KMS-11 (cell line): ENCODE measurements around the gene CPNE8.

Experiments used
- H2AFZ ChIP-seq: fragments of 200-600 bp; sonication (generic); 2 replicates; pipeline ENCODE4 v1.6.1; 2016; ENCODE audit warnings: antibody characterized with exemption, mixed run types, low read depth
- H3K27ac ChIP-seq: fragments of 200-600 bp; sonication (generic); 2 replicates; pipeline ENCODE4 v1.6.1; 2016; ENCODE audit warnings: mild to moderate bottlenecking, mixed run types
- H3K27me3 ChIP-seq: fragments of 200-600 bp; sonication (generic); 2 replicates; pipeline ENCODE4 v1.6.1; 2017; ENCODE audit warnings: mild to moderate bottlenecking, low read depth, mixed run types, moderate library complexity; ENCODE audit not compliant: insufficient read depth
- H3K36me3 ChIP-seq: fragments of 200-600 bp; sonication (generic); 2 replicates; pipeline ENCODE4 v1.6.1; 2017; ENCODE audit warnings: mild to moderate bottlenecking, mixed run types; ENCODE audit not compliant: insufficient read depth
- H3K4me1 ChIP-seq: fragments of 200-600 bp; sonication (generic); 2 replicates; pipeline ENCODE4 v1.6.1; 2016; ENCODE audit warnings: mild to moderate bottlenecking, low read depth, mixed run types; ENCODE audit not compliant: poor library complexity, severe bottlenecking
- H3K4me2 ChIP-seq: fragments of 200-600 bp; sonication (generic); 2 replicates; pipeline ENCODE4 v1.7.0; 2016; ENCODE audit warnings: mild to moderate bottlenecking, mixed run types
- H3K4me3 ChIP-seq: fragments of 200-600 bp; sonication (generic); IDR thresholded peaks from 2 replicates; pipeline ENCODE4 v1.6.1; 2017; ENCODE audit warnings: low read depth, low read length, mixed read lengths; ENCODE audit not compliant: insufficient read depth
- H3K79me2 ChIP-seq: fragments of 200-600 bp; sonication (generic); 2 replicates; pipeline ENCODE4 v1.6.1; 2016; ENCODE audit warnings: low read depth, mixed run types; ENCODE audit not compliant: insufficient read depth
- H3K9ac ChIP-seq: fragments of 200-600 bp; sonication (generic); 2 replicates; pipeline ENCODE4 v1.6.1; 2016; ENCODE audit warnings: mild to moderate bottlenecking, mixed run types
- H4K20me1 ChIP-seq: fragments of 200-600 bp; sonication (generic); 2 replicates; pipeline ENCODE4 v1.6.1; 2016; ENCODE audit warnings: mild to moderate bottlenecking, mixed run types; ENCODE audit not compliant: insufficient read depth
- CTCF ChIP-seq: fragments of 200-600 bp; sonication (generic); conservative IDR thresholded peaks from 2 replicates; pipeline ENCODE4 v1.6.1; 2017; ENCODE audit warnings: low read depth, mild to moderate bottlenecking, antibody characterized with exemption, low read length, moderate library complexity, mixed read lengths

Gene CPNE8

GRCh38 chr12:38850461-38850860 is 54.9 kb downstream of the CPNE8 start:
- Histone ChIP-seq H3K27me3 (no peaks in the 10 kb centered on the region), H3K4me2 (no peak overlapping the region), H3K4me1 (no peaks in the 10 kb centered on the region), H3K4me3 (no peak overlapping the region), H3K27ac (no peak overlapping the region), H2AFZ (no peak overlapping the region), H3K36me3 (no peaks in the 10 kb centered on the region), H3K79me2 (no peaks in the 10 kb centered on the region), H3K9ac (no peak overlapping the region), H4K20me1 (no peaks in the 10 kb centered on the region)
- no peak for TF ChIP-seq CTCF

DNA sequence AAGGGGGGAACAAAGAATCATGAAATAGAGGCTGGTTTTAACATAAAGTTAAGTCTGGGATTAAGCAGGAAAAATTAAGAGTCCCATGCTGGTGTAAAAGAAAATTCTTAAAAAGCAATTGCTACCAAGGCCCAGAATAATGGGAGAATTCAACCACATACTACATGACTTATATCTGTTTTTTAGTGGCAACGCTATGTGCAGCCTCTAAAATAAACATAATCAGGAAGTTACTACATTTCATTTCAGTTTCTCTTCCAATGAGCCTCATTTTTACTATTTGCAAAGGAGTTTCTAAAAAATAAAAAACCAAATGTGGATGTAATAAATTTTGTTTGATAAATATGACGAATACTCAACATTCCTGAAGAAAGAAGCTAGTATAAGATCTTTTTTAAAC is 58.1 kb downstream of the CPNE8 start:
- Histone ChIP-seq H4K20me1 (no peaks in the 10 kb centered on the region), H3K36me3 (no peaks in the 10 kb centered on the region), H3K4me2 (no peak overlapping the region), H3K4me3 (no peak overlapping the region), H3K27me3 (no peaks in the 10 kb centered on the region), H2AFZ (no peak overlapping the region), H3K9ac (no peak overlapping the region), H3K79me2 (no peaks in the 10 kb centered on the region), H3K4me1 (no peaks in the 10 kb centered on the region), H3K27ac (no peak overlapping the region)
- no peak for TF ChIP-seq CTCF

GRCh38 chr12:38844267-38844666 is 61.1 kb downstream of the CPNE8 start:
- Histone ChIP-seq H3K4me1 (no peaks in the 10 kb centered on the region), H2AFZ (no peak overlapping the region), H3K9ac (no peak overlapping the region), H3K36me3 (no peaks in the 10 kb centered on the region), H3K4me2 (no peak overlapping the region), H3K79me2 (no peaks in the 10 kb centered on the region), H4K20me1 (no peaks in the 10 kb centered on the region), H3K27ac (no peak overlapping the region), H3K27me3 (no peaks in the 10 kb centered on the region), H3K4me3 (no peak overlapping the region)
- no peak for TF ChIP-seq CTCF

DNA sequence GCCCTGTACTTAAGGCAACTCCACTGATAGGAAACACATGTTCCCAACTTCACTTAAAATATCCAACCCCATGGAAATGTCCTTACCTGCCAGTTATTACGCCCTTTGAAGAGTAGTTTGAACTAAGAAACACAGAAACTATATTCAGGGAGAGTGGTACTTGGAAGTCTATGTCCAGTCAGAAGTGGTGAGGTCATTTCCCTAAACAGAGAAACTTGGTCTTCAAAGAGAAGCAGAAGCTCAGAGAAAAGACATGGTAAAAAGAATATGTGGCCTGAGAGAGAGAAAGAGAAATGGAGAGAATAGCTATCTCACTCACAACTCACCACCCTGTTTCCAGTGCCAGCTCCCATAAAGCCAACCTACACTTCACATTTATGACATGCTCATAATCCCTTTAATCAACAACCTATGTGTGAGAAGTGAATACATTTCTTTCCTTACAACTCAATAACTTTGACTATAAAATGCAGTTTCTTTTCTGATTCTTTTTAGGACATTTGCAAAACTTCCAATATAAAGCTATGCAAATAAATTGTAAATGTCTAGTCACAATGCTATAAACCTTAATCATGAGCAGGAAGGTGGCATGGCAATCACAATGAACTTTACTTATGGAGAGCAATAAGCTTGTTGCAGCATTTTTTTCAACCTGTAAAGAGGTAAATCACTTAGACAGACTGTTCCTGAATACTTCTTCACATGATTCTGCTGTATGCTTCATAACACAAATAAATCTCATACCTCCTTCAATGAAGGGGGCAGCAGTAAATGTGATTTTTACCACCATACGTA is 67.1 kb downstream of the CPNE8 start:
- Histone ChIP-seq H2AFZ (no peak overlapping the region), H3K79me2 (no peaks in the 10 kb centered on the region), H3K4me2 (no peak overlapping the region), H3K4me1 (no peaks in the 10 kb centered on the region), H3K27ac (no peak overlapping the region), H3K4me3 (no peak overlapping the region), H3K36me3 (no peaks in the 10 kb centered on the region), H4K20me1 (no peaks in the 10 kb centered on the region), H3K27me3 (no peaks in the 10 kb centered on the region), H3K9ac (no peak overlapping the region)
- TF ChIP-seq CTCF: no peak
